ENCODE measurements around the gene MEGF10. TPM values are rescaled to one million over a fixed set of nuclear protein-coding genes. Genes with fewer than 3 reads are reported as not detected.

MEGF10 gene
- total RNA-seq, 3 donors from 2014 or later, result 0.48 to 14.4 (median 2.3) TPM

- Histone ChIP-seq H3K4me1 (no peaks in the 10 kb centered on the region), H3K4me3 (no peak overlapping the region), H3K27me3 (no peaks in the 10 kb centered on the region), H3K9me3 (no peaks in the 10 kb centered on the region), H3K27ac (no peak overlapping the region), H3K36me3 (no peaks in the 10 kb centered on the region)
- no peak for TF ChIP-seq CTCF (IDR thresholded peaks at IDR 0.05)
- TF ChIP-seq POLR2AphosphoS5 (IDR thresholded peaks at IDR 0.05), result no peak
- TF ChIP-seq POLR2A (IDR thresholded peaks at IDR 0.05), result no peak
- intact Hi-C loops (cut with DNase I; ENCODE audit: low total_unique reads), result loop anchor here (1.0 kb wide), 1 partner anchor 12 kb away; no protein-coding TSS in a partner anchor
- no peak for DNase-seq (ENCODE audit: low spot score in 2 of 2)
Observed at GRCh38 chr5:127428748-127429147, 138.2 kb downstream of the MEGF10 start.

- H3K4me1 ChIP-seq, result no peaks in the 10 kb centered on the region
- DNase-seq (ENCODE audit: low spot score in 2 of 2), result no peak
- H3K27me3 ChIP-seq, result no peaks in the 10 kb centered on the region
- no peaks in the 10 kb centered on the region for H3K36me3 ChIP-seq
- H3K27ac ChIP-seq, result no peak overlapping the region
- H3K4me3 ChIP-seq, result no peak overlapping the region
- intact Hi-C loops (cut with DNase I; ENCODE audit: low total_unique reads), result loop anchor here (1.0 kb wide), 1 partner anchor 10 kb away; no protein-coding TSS in a partner anchor
- no peaks in the 10 kb centered on the region for H3K9me3 ChIP-seq
- TF ChIP-seq POLR2A (IDR thresholded peaks at IDR 0.05) (no peak), CTCF (IDR thresholded peaks at IDR 0.05) (no peak), POLR2AphosphoS5 (IDR thresholded peaks at IDR 0.05) (no peak)
Observed at GRCh38 chr5:127429928-127430327, 139.3 kb downstream of the MEGF10 start.

- intact Hi-C loops (cut with DNase I; ENCODE audit: low total_unique reads), result no loop called here
- no peak for DNase-seq (ENCODE audit: low spot score in 2 of 2)
- no peak overlapping the region for H3K4me3 ChIP-seq
- no peaks in the 10 kb centered on the region for H3K27me3 ChIP-seq
- no peak overlapping the region for H3K27ac ChIP-seq
- H3K9me3 ChIP-seq, result no peaks in the 10 kb centered on the region
- TF ChIP-seq POLR2AphosphoS5 (IDR thresholded peaks at IDR 0.05), result no peak
- no peaks in the 10 kb centered on the region for H3K4me1 ChIP-seq
- H3K36me3 ChIP-seq, result no peaks in the 10 kb centered on the region
Observed at GRCh38 chr5:127430627-127431026, 140.0 kb downstream of the MEGF10 start.

- Histone ChIP-seq H3K4me3 (no peak overlapping the region), H3K36me3 (no peaks in the 10 kb centered on the region), H3K4me1 (no peaks in the 10 kb centered on the region), H3K27me3 (no peaks in the 10 kb centered on the region), H3K9me3 (no peaks in the 10 kb centered on the region), H3K27ac (no peak overlapping the region)
- DNase-seq (ENCODE audit: low spot score in 2 of 2), result no peak
- TF ChIP-seq POLR2A (IDR thresholded peaks at IDR 0.05) (no peak), POLR2AphosphoS5 (IDR thresholded peaks at IDR 0.05) (no peak), CTCF (IDR thresholded peaks at IDR 0.05) (no peak)
- intact Hi-C loops (cut with DNase I; ENCODE audit: low total_unique reads), result no loop called here
Observed at GRCh38 chr5:127431977-127432585, 141.5 kb downstream of the MEGF10 start.

- Histone ChIP-seq H3K9me3 (no peaks in the 10 kb centered on the region), H3K4me1 (no peaks in the 10 kb centered on the region), H3K4me3 (no peak overlapping the region), H3K27me3 (no peaks in the 10 kb centered on the region), H3K27ac (no peak overlapping the region), H3K36me3 (no peaks in the 10 kb centered on the region)
- DNase-seq (ENCODE audit: low spot score in 2 of 2), result no peak
- no peak for TF ChIP-seq POLR2AphosphoS5 (IDR thresholded peaks at IDR 0.05)
- intact Hi-C loops (cut with DNase I; ENCODE audit: low total_unique reads), result no loop called here
Observed at GRCh38 chr5:127433526-127433925, 142.9 kb downstream of the MEGF10 start.

GRCh38 chr5:127434588-127434987 lies 144.0 kb downstream of the MEGF10 start:
- TF ChIP-seq POLR2AphosphoS5 (IDR thresholded peaks at IDR 0.05) (no peak), POLR2A (IDR thresholded peaks at IDR 0.05) (no peak), CTCF (IDR thresholded peaks at IDR 0.05) (no peak)
- no peaks in the 10 kb centered on the region for H3K36me3 ChIP-seq
- no peak for DNase-seq (ENCODE audit: low spot score in 2 of 2)
- no peaks in the 10 kb centered on the region for H3K4me1 ChIP-seq
- H3K4me3 ChIP-seq, result no peak overlapping the region
- no peaks in the 10 kb centered on the region for H3K27me3 ChIP-seq
- H3K9me3 ChIP-seq, result no peaks in the 10 kb centered on the region
- intact Hi-C loops (cut with DNase I; ENCODE audit: low total_unique reads), result no loop called here
- H3K27ac ChIP-seq, result no peak overlapping the region
